ENCODE results near the gene PRKCE.

Gene PRKCE

DNA sequence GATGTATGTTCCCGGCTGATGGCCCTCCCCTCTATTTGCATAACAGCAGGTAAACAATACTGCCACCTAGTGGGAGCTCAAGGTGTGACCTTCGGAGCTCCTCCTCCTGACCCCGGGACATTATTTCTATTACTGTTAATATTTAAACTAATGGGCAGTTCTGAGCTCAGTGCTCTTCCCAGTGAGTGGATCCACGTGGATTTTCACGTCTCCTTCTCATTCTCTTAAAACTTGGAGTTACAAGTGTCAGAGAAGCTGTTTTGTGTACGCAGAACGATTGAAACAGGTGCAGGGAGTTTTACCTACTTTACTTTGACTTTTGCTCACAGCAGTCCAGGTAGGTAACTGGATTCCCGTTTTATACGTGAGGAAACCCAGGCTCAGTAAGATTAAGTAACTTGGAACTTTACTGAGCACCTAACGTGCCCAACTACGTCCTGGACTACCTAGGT, 127.3 kb downstream of the PRKCE start:
- no peak overlapping the region for H3K9ac ChIP-seq (ENCODE audit: low read length)
- H3K27me3 ChIP-seq (ENCODE audit: control insufficient read depth in 1 of 2, insufficient read depth in 2 of 2, low read length in 2 of 2) = no peaks in the 10 kb centered on the region
- H3K9me3 ChIP-seq (ENCODE audit: low read length) = no peaks in the 10 kb centered on the region
- no peak overlapping the region for H3K4me3 ChIP-seq (ENCODE audit: low read depth in 1 of 2, low read length in 2 of 2)
- H3K4me1 ChIP-seq (ENCODE audit: insufficient read depth, low read length) = peaks cover 41% of the 10 kb centered on the region
- no peaks in the 10 kb centered on the region for H3K36me3 ChIP-seq (ENCODE audit: insufficient read depth, low read length)
- H3K27ac ChIP-seq (ENCODE audit: low read depth, low read length) = no peak overlapping the region

DNA sequence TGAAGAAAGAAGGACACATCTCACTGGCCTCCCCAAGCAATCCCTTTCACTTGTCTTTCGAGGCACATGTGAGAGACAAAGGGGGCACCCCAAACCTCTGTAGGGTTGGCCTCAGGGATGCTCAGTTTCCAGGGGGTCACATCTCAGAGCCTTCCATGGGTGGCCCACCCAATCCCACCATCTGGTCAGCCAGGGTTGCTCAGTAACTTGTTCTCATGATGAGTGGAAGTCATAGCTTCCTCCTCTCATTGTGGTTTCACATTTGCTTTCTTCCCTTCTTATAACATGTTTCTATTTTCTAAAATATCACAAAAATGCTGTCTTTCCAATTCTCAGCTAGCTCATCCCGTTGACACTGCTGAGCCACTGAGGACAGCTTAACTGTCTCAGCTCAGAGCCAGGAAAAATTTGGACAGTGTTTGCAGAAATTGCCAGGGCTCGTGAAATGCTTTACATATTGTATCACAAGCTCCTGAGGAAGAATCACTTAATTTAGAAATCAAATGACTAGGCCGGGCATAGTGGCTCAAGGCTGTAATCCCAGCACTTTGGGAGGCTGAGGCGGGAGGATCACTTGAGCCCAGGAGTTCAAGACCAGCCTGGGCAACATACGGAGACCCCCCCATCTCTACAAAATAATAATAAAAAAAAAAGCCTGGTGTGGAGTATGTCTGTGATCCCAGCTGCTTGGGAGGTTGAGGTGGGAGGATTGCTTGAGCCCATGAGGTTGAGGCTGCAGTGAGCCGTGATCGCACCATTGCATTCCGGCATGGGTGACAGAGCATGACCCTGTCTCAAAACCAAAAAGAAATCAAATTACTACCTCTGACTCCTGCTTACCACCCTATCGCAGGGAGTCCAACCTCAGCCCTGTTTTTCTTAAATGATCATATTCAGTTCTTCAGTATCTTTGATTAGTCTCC, 129.3 kb downstream of the PRKCE start:
- no peaks in the 10 kb centered on the region for H3K9me3 ChIP-seq (ENCODE audit: low read length)
- H3K4me3 ChIP-seq (ENCODE audit: low read depth in 1 of 2, low read length in 2 of 2) = no peak overlapping the region
- no peaks in the 10 kb centered on the region for H3K27me3 ChIP-seq (ENCODE audit: control insufficient read depth in 1 of 2, insufficient read depth in 2 of 2, low read length in 2 of 2)
- peaks cover 44% of the 10 kb centered on the region for H3K4me1 ChIP-seq (ENCODE audit: insufficient read depth, low read length)
- H3K27ac ChIP-seq (ENCODE audit: low read depth, low read length) = no peak overlapping the region
- H3K9ac ChIP-seq (ENCODE audit: low read length) = no peak overlapping the region
- H3K36me3 ChIP-seq (ENCODE audit: insufficient read depth, low read length) = no peaks in the 10 kb centered on the region

DNA sequence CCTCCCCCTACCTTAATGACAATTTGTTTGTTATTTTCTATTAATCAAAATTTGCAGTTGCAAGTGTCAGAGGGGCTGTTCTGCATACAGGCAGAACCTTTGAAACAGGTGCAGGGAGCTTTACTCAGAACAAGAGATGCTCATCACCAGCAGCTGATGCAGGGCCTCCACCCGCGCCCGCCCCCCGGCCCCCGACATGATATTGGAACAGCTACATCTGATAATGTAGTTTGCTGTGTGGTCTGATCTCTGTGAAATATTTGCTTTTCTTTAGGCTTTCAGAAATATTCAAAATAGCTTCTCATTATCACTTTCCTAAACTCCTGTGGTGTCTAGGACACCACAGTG, 130.0 kb downstream of the PRKCE start:
- H3K9ac ChIP-seq (ENCODE audit: low read length) = no peak overlapping the region
- H3K9me3 ChIP-seq (ENCODE audit: low read length) = no peaks in the 10 kb centered on the region
- H3K27me3 ChIP-seq (ENCODE audit: control insufficient read depth in 1 of 2, insufficient read depth in 2 of 2, low read length in 2 of 2) = no peaks in the 10 kb centered on the region
- no peak overlapping the region for H3K4me3 ChIP-seq (ENCODE audit: low read depth in 1 of 2, low read length in 2 of 2)
- H3K27ac ChIP-seq (ENCODE audit: low read depth, low read length) = no peak overlapping the region
- H3K4me1 ChIP-seq (ENCODE audit: insufficient read depth, low read length) = peaks cover 40% of the 10 kb centered on the region
- no peaks in the 10 kb centered on the region for H3K36me3 ChIP-seq (ENCODE audit: insufficient read depth, low read length)

DNA sequence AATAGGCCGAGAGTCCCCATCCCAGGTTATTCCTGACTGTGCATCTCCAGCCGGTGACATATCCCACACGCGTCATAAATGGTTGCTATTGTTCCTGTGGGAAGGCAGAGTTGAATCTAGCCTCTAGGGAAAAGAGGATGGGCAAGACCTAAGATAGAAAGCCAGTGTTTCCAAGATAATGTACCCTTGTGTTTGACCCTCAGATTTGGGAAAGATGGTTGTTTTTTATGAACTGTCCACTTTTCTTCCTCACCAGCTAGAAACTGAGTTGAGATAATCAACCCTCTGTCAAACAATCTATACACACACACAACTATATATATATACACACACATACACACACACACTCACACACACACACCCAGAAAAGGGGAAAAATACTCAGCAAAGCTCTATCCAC, 131.0 kb downstream of the PRKCE start:
- H3K36me3 ChIP-seq (ENCODE audit: insufficient read depth, low read length) = no peaks in the 10 kb centered on the region
- H3K4me1 ChIP-seq (ENCODE audit: insufficient read depth, low read length) = peaks cover 31% of the 10 kb centered on the region
- no peak overlapping the region for H3K4me3 ChIP-seq (ENCODE audit: low read depth in 1 of 2, low read length in 2 of 2)
- H3K27me3 ChIP-seq (ENCODE audit: control insufficient read depth in 1 of 2, insufficient read depth in 2 of 2, low read length in 2 of 2) = no peaks in the 10 kb centered on the region
- no peak overlapping the region for H3K9ac ChIP-seq (ENCODE audit: low read length)
- no peaks in the 10 kb centered on the region for H3K9me3 ChIP-seq (ENCODE audit: low read length)
- H3K27ac ChIP-seq (ENCODE audit: low read depth, low read length) = no peak overlapping the region

DNA sequence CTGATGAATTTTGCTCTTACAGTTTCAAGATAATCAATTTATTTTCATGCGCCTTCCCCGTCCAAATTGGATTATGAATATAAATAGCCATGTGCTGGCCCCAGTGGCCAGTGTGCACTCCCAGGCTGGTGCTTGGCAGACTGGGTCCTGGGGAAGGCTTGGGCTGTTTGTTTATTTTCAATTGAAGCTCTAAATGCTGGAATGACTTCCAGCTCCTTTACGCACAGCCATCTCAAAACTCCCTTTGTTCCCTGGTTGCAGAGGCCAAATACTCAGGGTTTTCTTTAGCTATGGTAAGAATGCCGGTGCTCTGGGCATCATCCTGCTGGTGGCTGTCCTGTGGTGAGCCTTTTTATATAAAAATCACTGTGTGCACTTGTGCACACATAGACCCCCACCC, 131.5 kb downstream of the PRKCE start:
- Histone ChIP-seq H3K9ac (ENCODE audit: low read length) (no peak overlapping the region), H3K27me3 (ENCODE audit: control insufficient read depth in 1 of 2, insufficient read depth in 2 of 2, low read length in 2 of 2) (no peaks in the 10 kb centered on the region), H3K4me3 (ENCODE audit: low read depth in 1 of 2, low read length in 2 of 2) (no peak overlapping the region), H3K4me1 (ENCODE audit: insufficient read depth, low read length) (peaks cover 27% of the 10 kb centered on the region), H3K36me3 (ENCODE audit: insufficient read depth, low read length) (no peaks in the 10 kb centered on the region), H3K9me3 (ENCODE audit: low read length) (no peaks in the 10 kb centered on the region), H3K27ac (ENCODE audit: low read depth, low read length) (no peak overlapping the region)

DNA sequence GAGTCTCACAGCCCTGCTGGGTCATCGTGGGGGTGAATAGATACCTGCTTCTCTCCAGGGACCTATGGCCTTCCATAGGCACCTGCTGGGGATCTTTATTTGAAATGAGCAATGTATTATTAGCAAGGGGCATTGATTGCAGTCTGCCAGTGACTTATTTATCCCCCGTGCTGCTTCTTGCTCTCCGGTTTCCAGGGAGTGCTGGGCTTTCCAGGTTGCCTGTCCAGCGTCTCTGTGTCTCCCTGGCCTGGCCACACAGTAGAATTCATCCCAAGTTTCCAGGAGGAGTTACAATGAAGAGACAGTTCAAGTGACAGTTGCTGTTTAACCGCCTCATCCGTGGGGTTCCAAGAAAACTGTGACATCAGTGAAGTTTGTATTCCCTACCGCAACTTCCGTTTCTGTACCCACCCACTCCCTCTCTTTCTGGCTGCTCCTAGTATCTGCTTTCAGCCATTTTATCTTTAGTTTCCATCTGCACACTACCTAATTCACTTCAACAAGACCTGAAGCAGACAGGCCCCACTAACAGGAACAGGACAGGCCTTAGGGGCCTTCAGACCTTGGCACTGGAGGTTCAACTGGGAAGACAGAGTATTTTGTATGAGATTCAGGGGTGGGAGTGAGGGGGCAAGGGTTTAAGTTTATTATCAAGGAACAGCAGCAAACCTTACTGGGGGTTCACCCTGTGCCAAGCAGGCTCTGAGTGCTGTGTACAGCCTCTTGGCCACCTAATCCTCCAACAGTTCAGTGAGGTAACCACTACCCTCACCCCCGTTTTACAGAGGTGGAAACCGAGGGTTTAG, 134.8 kb downstream of the PRKCE start:
- H3K9me3 ChIP-seq (ENCODE audit: low read length) = no peaks in the 10 kb centered on the region
- no peak overlapping the region for H3K27ac ChIP-seq (ENCODE audit: low read depth, low read length)
- no peak overlapping the region for H3K9ac ChIP-seq (ENCODE audit: low read length)
- no peaks in the 10 kb centered on the region for H3K27me3 ChIP-seq (ENCODE audit: control insufficient read depth in 1 of 2, insufficient read depth in 2 of 2, low read length in 2 of 2)
- no peak overlapping the region for H3K4me3 ChIP-seq (ENCODE audit: low read depth in 1 of 2, low read length in 2 of 2)
- H3K36me3 ChIP-seq (ENCODE audit: insufficient read depth, low read length) = no peaks in the 10 kb centered on the region
- peaks cover 16% of the 10 kb centered on the region for H3K4me1 ChIP-seq (ENCODE audit: insufficient read depth, low read length)

DNA sequence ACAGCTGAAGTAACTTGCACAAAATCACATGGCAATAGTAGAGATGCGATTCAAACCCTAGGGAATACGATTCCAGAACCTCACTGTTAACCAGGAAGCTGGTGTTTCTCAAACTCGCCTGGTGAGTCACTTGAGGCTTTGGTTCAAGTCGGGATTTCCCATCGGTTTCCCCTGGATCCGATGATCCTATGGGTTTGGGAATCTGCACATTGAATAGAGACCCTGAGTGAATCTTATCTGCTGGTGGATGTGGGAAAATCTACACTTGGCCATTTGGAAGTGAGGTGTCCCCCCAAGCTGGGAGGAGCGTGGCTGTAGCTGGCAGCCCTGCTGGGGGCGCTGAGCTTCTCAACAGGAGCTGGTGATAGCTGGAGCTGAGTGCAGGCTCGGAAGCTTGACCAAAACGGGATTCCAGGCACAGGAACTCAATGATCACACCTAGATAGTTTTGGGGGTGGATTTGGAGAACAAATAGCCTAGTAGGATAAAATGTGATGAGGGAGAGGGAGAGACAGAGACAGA, 135.4 kb downstream of the PRKCE start:
- H3K36me3 ChIP-seq (ENCODE audit: insufficient read depth, low read length) = no peaks in the 10 kb centered on the region
- H3K4me3 ChIP-seq (ENCODE audit: low read depth in 1 of 2, low read length in 2 of 2) = no peak overlapping the region
- H3K9ac ChIP-seq (ENCODE audit: low read length) = no peak overlapping the region
- H3K9me3 ChIP-seq (ENCODE audit: low read length) = no peaks in the 10 kb centered on the region
- H3K4me1 ChIP-seq (ENCODE audit: insufficient read depth, low read length) = peaks cover 16% of the 10 kb centered on the region
- H3K27ac ChIP-seq (ENCODE audit: low read depth, low read length) = no peak overlapping the region
- H3K27me3 ChIP-seq (ENCODE audit: control insufficient read depth in 1 of 2, insufficient read depth in 2 of 2, low read length in 2 of 2) = no peaks in the 10 kb centered on the region

DNA sequence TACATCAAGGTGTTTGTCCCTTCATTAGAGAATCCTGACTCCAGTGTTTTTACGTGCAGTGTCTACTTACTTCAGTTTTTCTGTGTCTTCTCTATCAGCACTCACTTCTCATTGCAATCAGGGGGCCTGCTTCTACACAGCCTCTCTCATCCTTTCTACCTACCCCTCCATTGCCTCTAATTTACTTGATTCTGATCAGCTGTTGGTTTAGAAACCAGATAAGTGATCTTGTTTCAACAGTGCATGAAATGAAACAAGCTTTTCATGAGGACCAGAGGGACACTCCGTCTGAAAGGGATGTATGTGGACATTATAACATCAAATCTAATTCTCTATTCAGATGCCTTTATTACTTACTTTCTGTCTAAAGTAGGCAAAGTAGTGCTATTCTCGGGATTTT, 136.9 kb downstream of the PRKCE start:
- Histone ChIP-seq H3K27ac (ENCODE audit: low read depth, low read length) (no peak overlapping the region), H3K4me1 (ENCODE audit: insufficient read depth, low read length) (peaks cover 12% of the 10 kb centered on the region), H3K9me3 (ENCODE audit: low read length) (no peaks in the 10 kb centered on the region), H3K4me3 (ENCODE audit: low read depth in 1 of 2, low read length in 2 of 2) (no peak overlapping the region), H3K27me3 (ENCODE audit: control insufficient read depth in 1 of 2, insufficient read depth in 2 of 2, low read length in 2 of 2) (no peaks in the 10 kb centered on the region), H3K36me3 (ENCODE audit: insufficient read depth, low read length) (no peaks in the 10 kb centered on the region), H3K9ac (ENCODE audit: low read length) (no peak overlapping the region)

DNA sequence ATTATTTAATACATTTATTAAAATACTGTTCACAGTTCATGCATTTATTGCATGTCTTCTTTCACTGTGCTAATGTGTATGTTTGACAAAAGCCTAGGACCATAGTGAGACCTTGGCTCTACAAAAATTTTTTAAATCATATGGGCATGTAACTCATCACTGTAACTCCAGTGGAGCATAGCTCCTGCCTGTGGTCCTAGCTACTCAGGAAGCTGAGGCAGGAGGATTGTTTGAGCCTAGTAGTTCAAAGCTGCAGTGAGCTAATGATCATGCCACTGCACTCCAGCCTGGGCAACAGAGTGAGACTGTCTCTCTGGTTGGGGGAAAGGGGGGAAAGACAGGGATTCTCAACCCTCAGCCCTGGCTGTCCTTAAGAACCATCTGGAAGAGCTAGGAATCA, 137.8 kb downstream of the PRKCE start:
- Histone ChIP-seq H3K9me3 (ENCODE audit: low read length) (no peaks in the 10 kb centered on the region), H3K9ac (ENCODE audit: low read length) (no peak overlapping the region), H3K4me1 (ENCODE audit: insufficient read depth, low read length) (peaks cover 14% of the 10 kb centered on the region), H3K27ac (ENCODE audit: low read depth, low read length) (no peak overlapping the region), H3K27me3 (ENCODE audit: control insufficient read depth in 1 of 2, insufficient read depth in 2 of 2, low read length in 2 of 2) (no peaks in the 10 kb centered on the region), H3K36me3 (ENCODE audit: insufficient read depth, low read length) (no peaks in the 10 kb centered on the region), H3K4me3 (ENCODE audit: low read depth in 1 of 2, low read length in 2 of 2) (no peak overlapping the region)

DNA sequence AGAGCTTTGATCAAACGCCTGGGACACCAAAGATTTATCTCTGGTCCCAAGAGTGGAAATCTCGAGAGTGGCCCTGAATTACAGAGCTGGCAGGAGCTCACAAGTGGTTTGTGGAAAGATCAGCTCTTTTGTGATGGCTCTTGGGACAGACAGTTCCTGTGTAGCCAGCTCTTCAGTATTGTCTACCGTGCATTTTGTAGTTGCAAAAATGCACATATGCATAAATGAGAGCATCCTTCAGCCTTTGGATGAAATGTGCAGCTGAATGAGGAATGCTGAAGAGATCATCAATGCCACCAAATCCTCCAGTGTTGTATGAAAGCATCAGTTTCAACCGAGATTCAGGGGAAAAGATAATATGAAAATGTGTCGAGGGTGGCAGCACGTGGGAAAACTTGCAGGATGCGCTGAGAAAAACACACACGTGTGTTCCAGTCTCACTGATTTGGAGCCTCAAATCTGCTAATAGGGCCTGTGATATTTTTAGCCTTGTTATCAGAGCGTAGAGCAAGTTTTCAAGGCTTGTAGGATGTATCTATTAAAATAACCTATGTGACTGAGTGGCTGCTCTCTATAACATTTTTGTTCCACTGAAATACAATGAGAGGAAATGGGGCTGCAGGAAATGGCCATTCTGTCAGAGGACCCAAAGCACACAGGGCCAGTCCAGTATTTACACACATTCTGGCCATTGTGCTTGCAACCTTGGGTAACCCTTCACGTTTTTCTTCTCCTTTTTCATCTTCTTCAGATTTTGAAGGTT, 138.7 kb downstream of the PRKCE start:
- Histone ChIP-seq H3K4me3 (ENCODE audit: low read depth in 1 of 2, low read length in 2 of 2) (no peak overlapping the region), H3K9ac (ENCODE audit: low read length) (no peak overlapping the region), H3K27ac (ENCODE audit: low read depth, low read length) (no peak overlapping the region), H3K36me3 (ENCODE audit: insufficient read depth, low read length) (no peaks in the 10 kb centered on the region), H3K27me3 (ENCODE audit: control insufficient read depth in 1 of 2, insufficient read depth in 2 of 2, low read length in 2 of 2) (no peaks in the 10 kb centered on the region), H3K4me1 (ENCODE audit: insufficient read depth, low read length) (peaks cover 14% of the 10 kb centered on the region), H3K9me3 (ENCODE audit: low read length) (no peaks in the 10 kb centered on the region)

Measured in muscle layer of colon (tissue), 2 donors.